Breast epithelium (tissue), 3 donors: ENCODE results near the gene PITX3.

Experiments
- CTCF ChIP-seq, 3 donors: fragments of 450-650 bp; IDR thresholded peaks; one replicate each; pipeline ENCODE4 v1.5.1; 2016 to 2017; ENCODE audit warnings: antibody characterized with exemption in 3 of 3, mild to moderate bottlenecking in 3 of 3, moderate library complexity in 3 of 3
- POLR2A ChIP-seq: fragments of 450-650 bp; IDR thresholded peaks from one replicate; pipeline ENCODE4 v1.6.1; 2016; ENCODE audit warnings: antibody characterized with exemption, mild to moderate bottlenecking, moderate library complexity
- POLR2AphosphoS5 ChIP-seq, 3 donors: sonication (generic); formaldehyde crosslinking; IDR thresholded peaks; one replicate each; pipeline ENCODE4 v1.6.1; 2017; ENCODE audit warnings: antibody characterized with exemption in 3 of 3

DNA sequence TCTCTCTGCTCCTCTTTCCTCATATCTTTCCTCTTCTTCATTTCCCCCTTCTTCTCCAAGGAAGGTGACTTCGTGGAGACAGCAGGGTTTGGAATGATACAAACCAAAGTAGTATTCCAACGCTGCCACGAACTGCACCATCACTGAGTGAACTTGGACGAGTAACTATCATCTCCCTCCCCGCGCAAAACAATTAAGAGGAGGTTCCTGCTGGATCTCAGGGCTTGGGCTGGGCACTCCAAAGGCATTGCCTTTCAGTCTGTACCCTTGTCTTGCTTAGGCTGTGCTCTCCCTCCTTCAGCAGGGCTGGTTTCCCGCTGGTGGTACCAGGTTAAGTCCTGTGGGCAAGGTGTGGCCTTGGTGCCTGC, 790 bp upstream of the PITX3 start:
- TF ChIP-seq CTCF (IDR thresholded peaks at IDR 0.05) (no peak), POLR2A (no peak), POLR2AphosphoS5 (IDR thresholded peaks at IDR 0.05) (no peak)
